HG03521 (cell line): ENCODE data around the gene PUSL1.

ENCODE experiments used
- ATAC-seq: cut with Tn5 transposase; IDR thresholded peaks from one replicate; pipeline ENCODE4 v1.9.1; 2021; ENCODE audit warnings: mild to moderate bottlenecking, moderate library complexity; ENCODE audit not compliant: unreplicated experiment

PUSL1 gene

GRCh38 chr1:1349256-1350012 lies 41.0 kb downstream of the PUSL1 start, which contains the start of gene DVL1:
DVL1 (minus strand) TSS chr1:1349418; CDS start chr1:1349065, 353 bp downstream.
- ATAC-seq, result peak; percentile 69

- no peak for ATAC-seq
These were observed 43.4 kb downstream of the PUSL1 start for GRCh38 chr1:1351511-1352427.

- ATAC-seq, result no peak
These were observed 44.5 kb downstream of the PUSL1 start for GRCh38 chr1:1352786-1353388.

DNA sequence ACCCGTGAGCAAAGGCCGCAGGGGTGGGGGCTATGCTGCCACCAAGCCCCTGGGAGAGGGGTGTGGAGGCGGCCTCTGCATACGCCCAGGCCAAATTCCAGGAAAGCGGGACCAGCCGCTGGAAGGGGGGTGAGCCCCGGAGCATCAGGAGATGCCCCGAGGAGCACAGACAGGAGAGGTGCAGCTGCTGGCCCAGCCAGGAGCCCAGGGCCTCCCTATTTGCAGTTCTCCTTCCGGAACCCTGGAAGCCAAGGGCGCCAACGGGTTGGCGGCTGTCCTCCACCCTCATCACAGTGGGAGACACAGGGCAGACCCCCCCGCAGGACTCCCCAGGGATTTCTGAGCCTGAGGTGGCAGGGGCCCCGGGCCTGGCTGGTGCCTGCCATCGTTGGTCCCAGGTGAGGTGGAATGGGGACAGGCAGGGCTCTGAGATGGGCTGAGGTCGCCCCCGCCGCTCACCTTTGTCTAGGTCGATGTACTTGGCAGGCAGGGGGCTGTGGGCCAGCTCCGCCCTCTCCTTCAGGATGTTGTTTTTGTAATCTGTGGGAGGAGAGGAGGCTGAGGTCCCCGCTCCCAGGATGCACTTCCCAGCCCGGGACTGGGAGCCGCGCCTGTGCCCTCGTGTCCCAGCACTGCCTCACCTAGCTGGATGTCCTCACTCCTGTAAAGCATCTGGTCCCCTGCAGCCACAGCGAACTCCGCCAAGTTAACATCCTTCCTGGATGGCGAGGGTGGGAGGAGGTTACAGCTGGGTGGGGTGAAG lies 45.2 kb downstream of the PUSL1 start:
- ATAC-seq, result no peak

DNA sequence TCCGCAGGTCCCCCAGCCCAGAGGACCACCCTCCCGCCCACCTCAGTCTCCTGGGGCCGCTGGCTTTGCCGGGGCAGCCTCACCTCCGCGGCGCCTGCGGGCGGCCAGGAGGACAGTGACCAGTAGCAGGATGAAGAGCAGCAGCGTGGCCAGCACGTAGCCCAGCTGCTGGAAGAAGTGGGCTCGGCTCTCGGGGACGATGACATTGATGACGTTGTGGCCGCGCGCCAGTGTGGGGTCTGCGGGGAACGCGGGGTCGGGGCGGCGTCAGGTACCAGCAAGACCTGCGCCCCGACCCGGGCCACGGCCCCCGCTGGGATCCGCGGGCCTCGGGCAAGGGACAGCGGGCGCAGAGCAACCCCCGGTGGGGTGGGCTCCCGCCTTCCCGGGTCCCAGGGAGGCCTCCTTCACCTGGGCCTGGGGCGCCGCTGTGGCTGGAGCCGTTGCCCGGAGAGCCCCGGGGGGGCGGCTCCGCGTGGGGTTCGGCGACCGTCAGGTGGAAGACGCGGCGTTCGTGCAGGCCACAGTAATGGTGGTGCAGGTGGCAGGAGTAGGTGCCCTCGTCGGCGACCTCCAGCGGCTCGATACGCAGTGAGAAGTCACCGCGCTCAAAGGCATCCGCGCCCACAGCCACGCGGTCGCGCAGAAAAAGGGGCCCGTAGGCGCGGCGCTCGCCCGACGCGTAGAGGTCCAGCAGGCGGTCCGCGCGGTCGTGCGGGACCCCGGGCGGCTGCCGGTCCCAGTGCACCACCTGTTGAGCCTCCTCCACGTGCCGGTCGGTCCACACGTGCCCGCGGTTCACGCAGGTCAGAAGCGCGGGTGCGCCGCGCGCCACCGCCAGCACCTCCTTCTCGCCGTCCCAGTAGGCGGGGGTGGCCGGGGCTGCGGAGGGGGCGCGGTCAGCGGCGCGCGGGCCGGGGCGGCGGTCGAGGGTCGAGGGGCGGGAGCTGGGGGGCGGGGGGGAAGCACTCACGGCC lies 46.2 kb downstream of the PUSL1 start:
- no peak for ATAC-seq

DNA sequence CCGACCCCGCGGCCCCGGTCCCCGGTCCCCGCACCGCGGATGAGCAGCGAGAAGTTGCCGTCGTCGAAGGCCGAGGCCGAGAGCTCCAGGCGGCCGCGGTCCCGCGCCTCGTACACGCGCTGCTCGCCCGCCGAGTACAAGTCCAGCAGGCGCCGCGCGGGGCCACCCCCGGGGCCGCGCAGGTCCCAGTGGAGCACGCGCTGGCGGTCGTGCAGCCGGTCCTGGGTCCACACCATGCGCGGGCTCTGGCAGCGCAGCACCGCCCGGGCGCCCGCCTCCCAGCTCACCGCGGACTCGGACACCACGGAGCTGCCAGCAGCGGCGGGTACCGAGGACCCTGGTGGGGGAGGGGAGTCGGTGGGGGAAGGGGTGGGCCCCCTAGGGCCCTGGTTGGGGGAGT lies 47.0 kb downstream of the PUSL1 start:
- ATAC-seq, result no peak

DNA sequence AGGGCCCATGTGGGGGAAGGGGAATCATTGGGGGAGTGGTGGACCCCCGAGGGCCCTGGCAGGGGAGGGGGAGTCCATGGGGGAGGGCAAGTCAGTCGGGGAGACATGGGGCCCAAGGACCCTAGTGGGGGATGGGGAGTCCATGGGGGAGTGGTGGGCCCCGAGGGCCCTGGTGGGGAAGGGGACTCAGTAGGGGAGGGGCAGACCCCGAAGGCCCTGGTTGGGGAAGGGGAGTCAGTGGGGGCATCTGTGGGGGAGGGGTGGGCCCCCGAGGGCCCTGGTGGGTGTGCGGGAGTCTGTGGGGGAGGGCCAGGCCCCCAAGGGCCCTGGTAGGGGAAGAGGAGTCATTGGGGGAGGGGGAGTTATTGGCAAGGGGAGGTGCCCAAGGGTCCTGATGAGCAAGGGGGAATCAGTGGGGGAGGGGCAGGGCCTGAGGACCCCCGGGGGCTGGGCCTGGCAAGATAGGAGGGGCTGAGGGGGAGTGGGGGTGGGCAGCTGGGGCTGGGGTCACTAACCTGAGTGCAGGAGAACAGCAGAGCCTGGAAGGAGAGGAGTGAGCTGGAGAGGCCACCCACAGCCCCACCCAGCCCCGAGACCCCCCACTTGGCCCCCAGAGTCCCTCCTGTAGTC lies 47.9 kb downstream of the PUSL1 start:
- ATAC-seq, result no peak

DNA sequence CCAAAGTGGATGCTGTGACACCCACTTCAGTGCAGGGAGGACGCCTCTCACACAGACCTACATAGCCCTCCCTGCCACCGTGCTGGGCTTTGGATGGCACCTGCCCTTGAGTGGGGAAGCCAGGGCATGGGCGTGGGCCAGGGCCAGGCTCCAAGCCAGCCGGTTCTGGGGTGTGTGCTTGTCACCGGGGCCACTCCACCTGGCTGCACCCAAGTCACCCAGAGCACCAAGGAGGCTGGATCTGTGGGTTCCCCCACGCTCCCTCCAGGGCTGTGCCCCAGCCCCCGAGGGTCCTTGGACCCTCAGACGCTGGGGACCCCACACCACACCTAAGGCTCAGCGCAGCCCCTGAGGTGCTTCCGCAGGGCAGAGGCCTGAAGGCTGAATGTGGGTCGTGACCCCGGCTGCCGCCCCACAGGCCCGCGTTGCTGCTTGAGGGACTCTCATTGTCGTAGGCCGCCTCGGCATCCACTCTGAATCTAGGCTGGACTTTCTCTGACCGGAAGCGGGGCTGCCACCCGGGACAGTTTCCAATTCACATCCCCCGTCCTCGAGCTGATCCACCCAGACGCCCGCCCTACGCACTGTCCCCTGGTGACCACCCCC lies 48.5 kb downstream of the PUSL1 start:
- no peak for ATAC-seq

- no peak for ATAC-seq
These were observed 49.6 kb downstream of the PUSL1 start for GRCh38 chr1:1357871-1358432.

GRCh38 chr1:1358433-1359271 lies 50.3 kb downstream of the PUSL1 start, which contains the start of gene MXRA8:
MXRA8 (minus strand) TSS chr1:1358555; CDS start chr1:1358504, 51 bp downstream.
- ATAC-seq, result no peak

- ATAC-seq, result no peak
These were observed 50.9 kb downstream of the PUSL1 start for GRCh38 chr1:1359308-1359663.

DNA sequence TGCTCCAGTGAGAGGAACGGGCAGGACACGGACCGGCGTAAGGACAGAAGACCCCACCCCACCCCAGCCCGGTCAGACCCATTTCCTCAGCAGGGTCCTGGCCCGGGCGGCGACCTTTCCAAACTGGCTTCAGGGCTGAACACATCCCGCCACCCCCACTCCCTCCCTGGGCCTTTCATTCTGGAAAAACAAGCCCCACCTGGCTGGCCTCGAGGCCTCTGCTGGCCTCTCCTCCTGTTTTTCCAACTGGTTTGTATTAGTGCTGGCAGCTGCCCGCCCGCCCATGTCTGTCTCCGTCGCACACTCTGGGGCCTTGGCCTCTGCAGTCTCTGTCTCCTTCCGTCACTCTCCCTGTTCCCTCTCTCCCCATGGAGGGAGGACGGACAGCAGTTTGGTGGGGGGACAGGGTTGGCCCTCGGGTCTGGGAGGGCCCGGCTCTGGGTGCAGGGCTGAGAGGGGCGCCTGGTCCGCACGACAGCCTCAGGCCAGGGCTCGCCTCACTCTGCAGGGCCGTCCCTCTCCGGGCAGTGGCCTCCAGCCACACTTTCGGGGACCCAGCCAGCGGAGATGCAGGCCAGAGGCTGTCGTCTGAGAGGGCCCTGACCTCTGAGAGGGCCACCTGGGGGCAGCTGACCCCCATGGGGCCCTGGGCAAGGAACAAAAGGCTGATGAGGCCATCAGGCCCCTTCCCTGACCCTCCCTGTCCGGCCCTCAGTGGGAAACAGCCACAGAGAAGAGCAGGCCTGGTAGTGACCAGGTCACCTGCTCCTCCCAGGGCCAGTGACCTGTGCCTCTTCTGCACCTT lies 51.5 kb downstream of the PUSL1 start:
- ATAC-seq, result no peak

- no peak for ATAC-seq
These were observed 52.2 kb downstream of the PUSL1 start for GRCh38 chr1:1360506-1361169.
